IMR-90 (cell line): ENCODE measurements around the gene KNG1. TPM values are rescaled to one million over a fixed set of nuclear protein-coding genes. Genes with fewer than 3 reads are reported as not detected.

Source experiments
- ATAC-seq: fragments of 200-7000 bp; cut with Tn5 transposase; 2 replicates; pipeline ENCODE4 v1.9.1; 2020; ENCODE audit warnings: low read depth, mild to moderate bottlenecking, moderate library complexity
- BruUV-seq: library from RNA; stranded (reverse); fragments of 400-500 nt; replicated peaks from 2 replicates; lab custom pipeline; 2021; lab: Mats Ljungman, UMichigan
- CTCF ChIA-PET: fragments of 300-600 bp; formaldehyde crosslinking; extraction: SDS; loops from one replicate; lab custom pipeline; 2021; ENCODE audit warnings: antibody characterized with exemption; lab: Yijun Ruan, JAX
- POLR2A ChIA-PET: fragments of 300-600 bp; sonication (Branson Sonifier 250); formaldehyde crosslinking; loops from one replicate; lab custom pipeline; 2022; ENCODE audit warnings: antibody characterized with exemption; ENCODE audit not compliant: unreplicated experiment; lab: Charles Lee
- DNase-seq: peaks from one replicate; pipeline ENCODE4 v3.0.0; 2013
- H2AFZ ChIP-seq: replicated peaks from 2 replicates; pipeline ENCODE3; 2013; ENCODE audit warnings: low read length, mild to moderate bottlenecking; ENCODE audit not compliant: poor library complexity
- H2AK5ac ChIP-seq: 2 replicates; pipeline ENCODE4 v1.6.1; 2013; ENCODE audit warnings: low read depth, low read length, inconsistent platforms
- H2AK9ac ChIP-seq: replicated peaks from 2 replicates; pipeline ENCODE3; 2013; ENCODE audit warnings: mild to moderate bottlenecking, low read depth, low read length, moderate library complexity; ENCODE audit not compliant: poor library complexity
- H2BK120ac ChIP-seq: 2 replicates; pipeline ENCODE4 v1.6.1; 2013; ENCODE audit warnings: low read depth, low read length, inconsistent platforms
- H2BK15ac ChIP-seq: 3 replicates; pipeline ENCODE4 v1.6.1; 2013; ENCODE audit warnings: low read depth, low read length, inconsistent platforms
- H2BK20ac ChIP-seq: 2 replicates; pipeline ENCODE4 v1.6.1; 2013; ENCODE audit warnings: low read depth, mild to moderate bottlenecking, inconsistent platforms, low read length, moderate library complexity
- H2BK5ac ChIP-seq: 2 replicates; pipeline ENCODE4 v1.6.1; 2013; ENCODE audit warnings: mild to moderate bottlenecking, low read depth, low read length, inconsistent platforms; ENCODE audit not compliant: poor library complexity, severe bottlenecking
- H3K14ac ChIP-seq: replicated peaks from 2 replicates; pipeline ENCODE4 v1.6.1; 2013; ENCODE audit warnings: low read depth, low read length, inconsistent platforms
- H3K18ac ChIP-seq: 2 replicates; pipeline ENCODE4 v1.6.1; 2013; ENCODE audit warnings: low read depth, low read length, control low read depth
- H3K23ac ChIP-seq: 2 replicates; pipeline ENCODE4 v1.6.1; 2013; ENCODE audit warnings: low read depth, low read length, inconsistent platforms
- H3K27ac ChIP-seq: 2 replicates; pipeline ENCODE4 v1.5.1; 2013; ENCODE audit warnings: mild to moderate bottlenecking, control low read depth, low read length; ENCODE audit not compliant: insufficient read depth
- H3K27me3 ChIP-seq: 2 replicates; pipeline ENCODE4 v1.6.1; 2013; ENCODE audit warnings: low read length; ENCODE audit not compliant: control insufficient read depth, insufficient read depth
- H3K36me3 ChIP-seq: 2 replicates; pipeline ENCODE4 v1.6.1; 2013; ENCODE audit warnings: low read length, mixed read lengths; ENCODE audit not compliant: control insufficient read depth, insufficient read depth
- H3K4ac ChIP-seq: 2 replicates; pipeline ENCODE4 v1.6.1; 2013; ENCODE audit warnings: low read depth, low read length, inconsistent platforms
- H3K4me1 ChIP-seq: 2 replicates; pipeline ENCODE4 v1.6.1; 2013; ENCODE audit warnings: low read length, mixed read lengths; ENCODE audit not compliant: control insufficient read depth, insufficient read depth
- H3K4me2 ChIP-seq: 2 replicates; pipeline ENCODE4 v1.6.1; 2013; ENCODE audit warnings: low read depth, mild to moderate bottlenecking, control low read depth, low read length, moderate library complexity
- H3K4me3 ChIP-seq: 2 replicates; pipeline ENCODE4 v1.5.1; 2013; ENCODE audit warnings: low read depth, mild to moderate bottlenecking, control low read depth, low read length, moderate library complexity; ENCODE audit not compliant: insufficient read depth
- H3K56ac ChIP-seq: 2 replicates; pipeline ENCODE4 v1.6.1; 2013; ENCODE audit warnings: low read length, inconsistent platforms; ENCODE audit not compliant: insufficient read depth; ENCODE audit errors: extremely low read depth
- H3K79me1 ChIP-seq, 2 experiments: 2 replicates each; pipeline ENCODE4 v1.6.1; 2013; ENCODE audit warnings: low read length in 2 of 2, inconsistent platforms in 1 of 2, low read depth in 1 of 2
- H3K9ac ChIP-seq: 2 replicates; pipeline ENCODE4 v1.6.1; 2013; ENCODE audit warnings: low read depth, low read length, control low read depth
- H3K9me1 ChIP-seq: 2 replicates; pipeline ENCODE4 v1.6.1; 2013; ENCODE audit warnings: low read length, inconsistent platforms; ENCODE audit not compliant: insufficient read depth
- H3K9me3 ChIP-seq: 2 replicates; pipeline ENCODE4 v1.6.1; 2013; ENCODE audit warnings: low read length; ENCODE audit not compliant: control insufficient read depth, insufficient read depth
- H4K20me1 ChIP-seq: 2 replicates; pipeline ENCODE4 v1.6.1; 2013; ENCODE audit warnings: low read length, inconsistent platforms; ENCODE audit not compliant: insufficient read depth
- H4K5ac ChIP-seq: 2 replicates; pipeline ENCODE4 v1.6.1; 2013; ENCODE audit warnings: mild to moderate bottlenecking, low read depth, low read length, control low read depth
- H4K8ac ChIP-seq, 2 experiments: 2 replicates each; pipeline ENCODE4 v1.6.1; 2013; ENCODE audit warnings: low read depth in 2 of 2, low read length in 2 of 2, control low read depth in 1 of 2, inconsistent platforms in 1 of 2
- H4K91ac ChIP-seq: 2 replicates; pipeline ENCODE4 v1.6.1; 2013; ENCODE audit warnings: low read depth, low read length, inconsistent platforms; ENCODE audit not compliant: insufficient read depth
- MAFK ChIP-seq: IDR thresholded peaks from 2 replicates; pipeline ENCODE4 v1.6.1; 2012; ENCODE audit warnings: low read depth, low read length, improper control_type of control experiment
- MAZ ChIP-seq: IDR thresholded peaks from 2 replicates; pipeline ENCODE4 v1.6.1; 2012; ENCODE audit warnings: low read depth, mild to moderate bottlenecking, low read length, improper control_type of control experiment, moderate library complexity, borderline replicate concordance
- MXI1 ChIP-seq: IDR thresholded peaks from 2 replicates; pipeline ENCODE4 v1.6.1; 2012; ENCODE audit warnings: low read depth, mild to moderate bottlenecking, low read length, moderate library complexity, borderline replicate concordance
- NFE2L2 ChIP-seq: fragments of 150-350 bp; IDR thresholded peaks from 2 replicates; pipeline ENCODE4 v1.6.1; 2016; ENCODE audit warnings: low read depth, mild to moderate bottlenecking, low read length
- RCOR1 ChIP-seq: IDR thresholded peaks from 2 replicates; pipeline ENCODE4 v1.6.1; 2012; ENCODE audit warnings: mild to moderate bottlenecking, low read length, improper control_type of control experiment; ENCODE audit not compliant: insufficient replicate concordance
- RFX5 ChIP-seq: IDR thresholded peaks from 2 replicates; pipeline ENCODE4 v1.8.0; 2012; ENCODE audit warnings: low read depth, mild to moderate bottlenecking, low read length, moderate library complexity
- SMC3 ChIP-seq: fragments of 150-350 bp; IDR thresholded peaks from 2 replicates; pipeline ENCODE4 v1.6.1; 2016; ENCODE audit warnings: low read depth, mild to moderate bottlenecking, antibody characterized with exemption, low read length, moderate library complexity
- WGBS, 2 experiments: methylation state at CpG; one replicate each; pipeline versions ENCODE4 v1.1.5 to v1.1.7; 2013; ENCODE audit warnings: missing lambda C conversion rate in 2 of 2; ENCODE audit not compliant: insufficient read length in 1 of 2; ENCODE audit errors: extremely low coverage in 2 of 2; 5-methylcytosine and 5-hydroxymethylcytosine counted together
- dilution Hi-C: fragments of 300-500 bp; cut with HindIII; formaldehyde crosslinking; loops from one replicate; pipeline ENCODE4 v1.14.3; 2018; ENCODE audit warnings: low sequenced_read_pairs; ENCODE audit not compliant: unreplicated experiment
- in situ Hi-C: fragments of 300-500 bp; cut with MboI; formaldehyde crosslinking; loops from 3 replicates; pipeline ENCODE4 v1.14.3; 2019; ENCODE audit warnings: low sequenced_read_pairs, inconsistent platforms, mixed read lengths
- intact Hi-C: fragments of 100-400 bp; cut with micrococcal nuclease; formaldehyde crosslinking; loops from 2 replicates; pipeline ENCODE4 v1.10.0; 2022
- polyA plus RNA-seq, 3 experiments: library from polyadenylated mRNA; depleted of rRNA; stranded (reverse); fragments of >200 nt; gene quantifications; 2 replicates each; pipeline ENCODE4 v1.2.3, GENCODE V29; 2012; ENCODE audit warnings: low replicate concordance in 1 of 3
- total RNA-seq: library from RNA; depleted of rRNA; stranded (reverse); fragments of >200 nt; gene quantifications from 2 replicates; pipeline ENCODE4 v1.2.3, GENCODE V29; 2012
- TF ChIP-seq, protein P1 (sequence below): fragments of 150-350 bp; IDR thresholded peaks from 2 replicates; pipeline ENCODE4 v1.6.1; 2017; ENCODE audit warnings: mild to moderate bottlenecking, antibody characterized with exemption, low read length, low read depth

The KNG1 gene
- total and polyA plus RNA-seq, 2 of the 4 experiments (the other 2 are of a cell fraction) = not detected

DNA sequence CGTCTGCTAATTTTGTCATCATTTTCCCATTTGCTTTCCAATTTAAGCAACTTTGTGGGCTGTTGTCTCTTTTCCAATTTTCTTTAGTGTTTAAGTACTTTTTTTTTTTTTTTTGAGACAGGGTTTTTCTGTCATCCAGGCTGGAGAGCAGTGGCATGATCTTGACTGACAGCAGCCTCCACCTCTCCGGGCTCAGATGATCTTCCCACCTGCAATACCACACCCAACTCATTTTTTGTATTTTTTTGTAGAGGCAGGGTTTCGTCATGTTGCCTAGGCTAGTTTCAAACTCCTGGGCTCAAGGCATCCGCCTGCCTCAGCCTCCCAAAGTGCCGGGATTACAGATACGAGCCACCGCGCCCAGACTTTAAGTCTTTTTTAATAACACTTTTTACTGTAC lies 40.1 kb downstream of the KNG1 start:
- Histone ChIP-seq H3K79me1 (no peaks in the 10 kb centered on the region), H4K20me1 (no peaks in the 10 kb centered on the region), H3K27me3 (no peaks in the 10 kb centered on the region), H3K23ac (no peak overlapping the region), H2BK5ac (no peak overlapping the region), H2BK120ac (no peak overlapping the region), H2AK5ac (no peak overlapping the region), H3K9me1 (no peaks in the 10 kb centered on the region), H3K4me3 (no peak overlapping the region), H4K5ac (no peak overlapping the region), H3K18ac (no peak overlapping the region), H3K9me3 (no peaks in the 10 kb centered on the region), H2AFZ (no peak overlapping the region), H2BK20ac (no peak overlapping the region), H3K56ac (no peak overlapping the region), H3K9ac (no peak overlapping the region), H4K91ac (no peak overlapping the region), H2AK9ac (no peak overlapping the region), H3K36me3 (no peaks in the 10 kb centered on the region), H3K4me2 (no peak overlapping the region), H3K4me1 (no peaks in the 10 kb centered on the region), H4K8ac (no peak overlapping the region), H2BK15ac (no peak overlapping the region), H3K14ac (no peak overlapping the region), H3K27ac (no peak overlapping the region), H3K4ac (no peak overlapping the region)
- ChIA-PET CTCF (no interaction called here), POLR2A (no interaction called here)
- dilution Hi-C loops (no loop called here), in situ Hi-C loops (no loop called here), intact Hi-C loops (no loop called here)
- no peak for TF ChIP-seq MXI1
- TF ChIP-seq NFE2L2 = no peak
- no peak for TF ChIP-seq SMC3
- TF ChIP-seq RCOR1 = no peak
- TF ChIP-seq MAFK = no peak
- no peak for TF ChIP-seq MAZ
- TF ChIP-seq, protein P1, sequence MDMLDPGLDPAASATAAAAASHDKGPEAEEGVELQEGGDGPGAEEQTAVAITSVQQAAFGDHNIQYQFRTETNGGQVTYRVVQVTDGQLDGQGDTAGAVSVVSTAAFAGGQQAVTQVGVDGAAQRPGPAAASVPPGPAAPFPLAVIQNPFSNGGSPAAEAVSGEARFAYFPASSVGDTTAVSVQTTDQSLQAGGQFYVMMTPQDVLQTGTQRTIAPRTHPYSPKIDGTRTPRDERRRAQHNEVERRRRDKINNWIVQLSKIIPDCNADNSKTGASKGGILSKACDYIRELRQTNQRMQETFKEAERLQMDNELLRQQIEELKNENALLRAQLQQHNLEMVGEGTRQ = no peak
- no peak for TF ChIP-seq RFX5
- 100% methylated on average over 3 of the region's 8 CpGs; no CpG with 5 or more reads in 1 of the 2 experiments for WGBS, 2 experiments
- DNase-seq (no peak), ATAC-seq (no peak)
- no TSS peak for BruUV-seq
